Dermis microvascular lymphatic vessel endothelial cell (primary cell): ENCODE measurements around the gene GTF2IRD1. TPM values are rescaled to one million over a fixed set of nuclear protein-coding genes. Genes with fewer than 3 reads are reported as not detected.
"Not testable (repeated sequence)": the region's sequence is repeated elsewhere in the genome, so short reads cannot be mapped to it uniquely, and the experiment has no call there.

Source experiments
- DNase-seq, 2 donors: peaks; one replicate each; pipeline versions ENCODE4 v3.0.0 to v3.0.0-alpha.2; 2010; ENCODE audit warnings: low read depth in 2 of 2
- total RNA-seq: library from RNA; depleted of rRNA; stranded (reverse); fragments of >200 nt; gene quantifications from 2 replicates; pipeline ENCODE4 v1.2.1, GENCODE V29; 2014

Gene GTF2IRD1
- total RNA-seq, 1 donor from 2014 or later, result 4.1 TPM

DNA sequence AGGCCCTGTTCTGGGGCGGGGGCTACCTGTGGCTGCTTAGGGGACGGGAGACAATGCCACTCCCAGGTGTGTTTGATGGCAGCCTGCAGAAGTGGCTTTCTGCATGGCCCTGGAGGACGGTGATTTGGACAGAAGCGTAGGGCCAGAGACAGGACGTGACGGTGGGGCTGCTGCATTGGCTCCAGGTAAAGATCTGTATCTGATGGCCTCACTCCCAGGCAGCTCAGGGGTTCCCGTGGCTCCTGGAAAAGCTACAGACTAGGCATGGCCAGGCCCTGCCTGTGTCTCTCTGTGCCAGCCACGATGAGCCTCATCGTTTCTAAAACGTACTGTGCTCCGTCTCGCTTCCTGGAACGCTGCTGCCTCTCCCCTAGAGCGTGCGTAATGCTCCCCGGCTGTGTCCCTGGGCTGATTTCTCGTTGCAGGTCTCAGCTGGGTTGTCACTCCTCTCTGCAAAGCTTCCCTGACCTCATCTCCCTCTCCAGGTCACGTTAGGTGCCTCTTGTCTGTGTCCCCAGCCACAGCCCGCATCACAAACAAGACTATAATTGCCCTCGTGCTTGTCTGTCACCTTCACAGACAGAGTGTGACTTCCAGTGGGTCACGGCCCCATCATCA is 12.6 kb downstream of the GTF2IRD1 start:
- DNase-seq, result no peak

DNA sequence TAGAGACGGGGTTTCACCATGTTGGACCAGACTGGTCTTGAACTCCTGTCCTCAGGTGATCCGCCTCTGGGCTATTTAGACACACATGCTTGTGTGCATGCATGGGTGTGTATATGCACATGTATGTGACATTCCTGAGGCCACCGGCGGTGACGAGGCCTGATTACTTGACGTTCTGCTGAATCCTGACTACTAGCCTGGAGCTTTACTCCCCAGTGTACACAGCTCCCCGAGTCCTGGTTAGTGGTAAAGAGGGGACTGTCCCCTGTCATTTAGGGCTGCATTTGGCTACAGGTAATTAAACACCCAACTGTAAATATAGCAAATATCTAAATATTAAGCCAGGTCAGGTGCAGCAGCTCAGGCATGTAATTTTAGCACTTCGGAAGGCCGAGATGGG is 14.2 kb downstream of the GTF2IRD1 start:
- DNase-seq, result no peak

DNA sequence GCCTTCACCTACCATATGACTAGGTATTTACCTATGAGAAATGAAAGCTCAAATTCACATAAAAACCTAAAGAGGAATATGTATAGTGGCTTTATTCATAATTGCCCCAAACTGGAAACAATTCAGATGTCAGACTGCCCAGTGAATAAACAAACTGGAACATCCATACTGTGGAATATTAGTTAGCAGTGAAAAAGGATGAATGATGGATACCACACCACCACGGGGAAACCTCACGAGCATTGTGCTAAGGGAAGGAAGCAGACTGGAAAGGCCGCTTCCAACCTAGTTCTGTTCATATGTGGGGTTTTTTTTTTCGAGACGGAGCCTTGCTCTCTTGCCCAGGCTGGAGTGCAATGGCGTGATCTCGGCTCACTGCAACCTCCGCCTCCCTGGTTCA is 16.8 kb downstream of the GTF2IRD1 start:
- no peak for DNase-seq

DNA sequence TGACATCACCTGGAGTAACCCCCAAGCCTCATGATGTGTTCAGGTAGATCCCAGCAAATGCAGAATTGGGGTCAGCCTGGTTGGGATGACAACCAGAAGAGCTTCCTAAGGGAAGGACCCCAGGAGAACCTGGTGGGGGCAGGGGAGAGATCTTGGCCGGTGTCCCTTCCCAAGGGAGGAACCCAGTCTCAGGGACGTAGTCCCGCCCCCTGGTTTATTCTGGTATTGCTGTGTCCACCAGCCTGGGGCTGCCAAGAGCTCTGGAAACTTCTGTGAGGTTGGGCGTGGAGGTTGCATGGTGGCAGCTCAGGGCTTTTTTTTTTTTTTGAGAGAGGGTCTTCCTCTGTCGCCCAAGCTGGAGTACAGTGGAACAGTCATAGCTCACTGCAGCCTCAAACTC is 19.4 kb downstream of the GTF2IRD1 start:
- no peak for DNase-seq

DNA sequence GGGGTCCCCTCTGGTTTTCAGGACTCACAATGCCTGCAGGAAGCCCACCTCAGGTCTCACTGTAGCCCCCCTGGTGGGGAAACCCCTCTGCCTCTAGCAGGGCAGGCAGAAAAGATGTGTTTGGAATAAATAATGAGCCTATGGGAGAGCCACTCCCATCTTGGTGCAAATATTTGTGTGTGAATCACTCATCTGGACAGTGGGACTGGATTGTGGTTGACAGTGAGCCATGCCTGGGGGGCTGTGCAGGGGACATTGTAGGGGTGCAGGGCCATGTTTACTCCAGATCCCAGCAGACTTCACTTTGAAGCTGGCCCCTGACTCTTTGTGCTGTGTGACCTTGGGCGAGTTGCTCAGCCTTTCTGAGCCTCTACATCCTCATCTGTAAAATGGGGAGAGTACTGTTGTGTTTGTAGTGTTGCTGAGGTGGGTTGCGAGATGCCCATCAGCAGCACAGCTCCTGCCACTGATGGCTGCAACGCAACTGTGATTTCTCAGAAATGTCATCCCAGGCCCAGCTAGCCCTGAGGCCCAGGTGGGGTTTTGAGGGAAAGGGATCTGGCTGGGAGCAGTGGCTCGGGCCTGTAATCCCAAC is 20.7 kb downstream of the GTF2IRD1 start:
- no peak for DNase-seq

DNA sequence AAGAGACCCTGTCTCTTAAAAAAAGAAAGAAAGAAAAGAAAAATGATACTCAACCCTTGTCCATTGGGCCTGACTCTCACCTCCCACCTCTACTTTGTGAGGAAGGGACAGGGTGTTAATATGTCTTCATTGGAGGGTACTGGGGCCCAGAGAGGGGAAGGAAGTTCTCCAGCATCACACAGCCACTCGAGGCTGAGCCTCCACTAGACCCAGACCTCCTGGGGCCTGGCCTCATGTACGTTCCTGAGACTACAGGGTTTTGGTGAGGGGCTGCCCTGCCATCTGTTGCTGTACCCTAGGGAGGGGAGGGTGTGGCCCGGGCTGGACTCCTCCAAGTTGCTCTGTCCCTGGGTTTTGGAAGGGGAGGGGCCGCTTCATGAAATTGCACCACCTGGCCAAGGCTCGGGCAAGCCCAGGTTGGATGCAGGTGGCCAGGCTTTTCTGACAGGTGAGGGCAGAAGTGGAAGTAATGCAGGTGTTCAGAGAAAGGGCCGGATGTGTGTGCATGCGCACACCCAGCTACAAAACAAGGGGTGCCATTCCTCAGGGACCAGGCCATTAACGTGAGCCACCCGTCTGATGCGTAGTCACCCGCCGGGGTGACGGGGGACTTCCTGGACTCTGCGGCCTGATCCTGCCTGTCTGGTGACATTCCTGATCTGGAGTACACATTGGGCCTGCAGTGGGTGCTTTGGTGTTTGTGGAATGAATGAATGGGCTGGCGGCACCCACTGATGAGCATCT is 21.7 kb downstream of the GTF2IRD1 start:
- no peak for DNase-seq

DNA sequence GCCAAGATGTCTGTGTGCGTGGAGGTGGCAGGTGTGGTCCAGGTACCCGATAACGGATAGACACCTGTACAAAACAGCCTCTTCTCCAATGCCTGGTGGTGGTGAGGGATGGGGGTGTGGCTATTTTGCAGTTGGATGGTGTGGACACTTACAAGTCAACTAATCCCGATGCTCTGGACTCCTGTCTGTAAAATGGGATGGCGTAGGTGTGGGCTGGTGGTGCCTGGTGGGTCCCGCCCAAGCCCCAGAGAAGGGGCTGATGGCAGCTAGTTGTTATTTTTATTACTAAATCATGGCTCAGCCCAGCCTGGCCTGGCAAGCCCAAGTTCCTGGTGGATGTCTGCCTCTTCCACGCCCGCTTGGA is 22.3 kb downstream of the GTF2IRD1 start:
- DNase-seq, result no peak

DNA sequence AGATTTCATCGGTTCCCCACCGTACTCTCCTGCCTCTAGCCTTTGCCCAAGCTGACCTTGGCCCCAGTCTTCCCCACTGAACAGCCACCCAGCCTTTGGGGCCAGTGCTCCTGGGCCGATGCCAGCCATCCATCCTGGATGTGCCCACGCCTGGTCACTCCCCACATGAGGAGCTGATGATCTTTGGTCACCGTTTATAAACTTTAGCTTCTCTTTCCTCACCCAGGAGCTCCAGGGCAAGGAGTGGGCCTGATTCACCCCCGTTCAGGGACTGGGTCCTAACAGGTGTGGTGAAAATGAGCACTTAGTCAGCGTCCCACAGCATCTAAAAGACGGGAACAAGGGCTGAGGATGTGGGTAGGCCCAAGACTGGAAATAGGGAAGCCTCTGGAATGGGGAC is 22.9 kb downstream of the GTF2IRD1 start:
- DNase-seq, result no peak

DNA sequence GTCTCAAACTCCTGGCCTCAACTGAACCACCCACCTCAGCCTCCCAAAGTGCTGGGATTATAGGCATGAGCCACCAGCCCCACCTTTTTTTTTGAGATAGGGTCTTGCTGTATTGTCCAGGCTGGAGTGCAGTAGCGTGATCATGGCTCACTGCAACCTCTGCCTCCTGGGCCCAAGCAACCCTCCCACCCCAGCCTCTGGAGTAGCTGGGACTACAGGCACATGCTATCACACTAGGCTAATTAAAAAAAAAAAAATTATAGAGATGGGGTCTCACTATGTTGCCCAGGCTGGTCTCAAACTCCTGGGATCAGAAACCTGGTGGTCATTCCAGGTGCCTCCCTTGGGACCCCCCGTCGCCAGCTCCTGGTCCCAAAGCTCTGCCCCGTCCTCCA is 25.0 kb downstream of the GTF2IRD1 start:
- DNase-seq, result no peak

DNA sequence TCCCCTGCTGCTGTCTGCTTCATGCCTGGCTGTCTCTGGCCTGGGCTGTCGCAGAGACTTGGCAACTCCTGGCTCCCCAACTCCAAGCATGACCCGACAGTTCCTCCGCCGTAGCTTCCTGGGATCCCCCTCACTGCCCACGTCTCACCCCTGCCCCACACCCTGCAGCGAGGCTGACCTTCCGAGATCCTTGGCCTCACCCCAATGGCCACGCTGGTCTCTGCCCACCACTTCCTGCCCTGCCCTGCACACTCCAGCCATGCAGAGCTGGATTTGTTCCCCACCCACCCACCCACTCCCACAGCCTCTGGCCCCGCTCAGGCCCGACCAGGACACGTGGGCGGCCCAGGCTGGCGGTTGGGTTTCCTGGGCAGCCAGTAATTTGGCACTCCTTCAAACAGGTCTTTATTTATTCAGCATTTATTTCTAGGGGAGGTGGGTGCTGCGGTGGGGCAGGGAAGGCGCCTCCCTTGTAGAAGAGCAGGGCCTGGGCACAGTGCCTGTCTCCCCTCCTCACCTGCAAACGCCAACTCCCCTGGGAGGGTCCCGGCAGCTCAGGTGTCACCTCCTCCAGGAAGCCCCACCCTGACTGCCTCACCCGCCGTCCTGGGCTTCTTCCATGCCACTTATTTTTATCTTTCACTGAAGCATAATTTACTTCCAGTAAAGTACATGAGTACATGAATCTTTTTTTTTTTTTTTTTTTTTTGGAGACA is 25.5 kb downstream of the GTF2IRD1 start:
- DNase-seq, result peak in 1 of 2 donors; percentile 22

DNA sequence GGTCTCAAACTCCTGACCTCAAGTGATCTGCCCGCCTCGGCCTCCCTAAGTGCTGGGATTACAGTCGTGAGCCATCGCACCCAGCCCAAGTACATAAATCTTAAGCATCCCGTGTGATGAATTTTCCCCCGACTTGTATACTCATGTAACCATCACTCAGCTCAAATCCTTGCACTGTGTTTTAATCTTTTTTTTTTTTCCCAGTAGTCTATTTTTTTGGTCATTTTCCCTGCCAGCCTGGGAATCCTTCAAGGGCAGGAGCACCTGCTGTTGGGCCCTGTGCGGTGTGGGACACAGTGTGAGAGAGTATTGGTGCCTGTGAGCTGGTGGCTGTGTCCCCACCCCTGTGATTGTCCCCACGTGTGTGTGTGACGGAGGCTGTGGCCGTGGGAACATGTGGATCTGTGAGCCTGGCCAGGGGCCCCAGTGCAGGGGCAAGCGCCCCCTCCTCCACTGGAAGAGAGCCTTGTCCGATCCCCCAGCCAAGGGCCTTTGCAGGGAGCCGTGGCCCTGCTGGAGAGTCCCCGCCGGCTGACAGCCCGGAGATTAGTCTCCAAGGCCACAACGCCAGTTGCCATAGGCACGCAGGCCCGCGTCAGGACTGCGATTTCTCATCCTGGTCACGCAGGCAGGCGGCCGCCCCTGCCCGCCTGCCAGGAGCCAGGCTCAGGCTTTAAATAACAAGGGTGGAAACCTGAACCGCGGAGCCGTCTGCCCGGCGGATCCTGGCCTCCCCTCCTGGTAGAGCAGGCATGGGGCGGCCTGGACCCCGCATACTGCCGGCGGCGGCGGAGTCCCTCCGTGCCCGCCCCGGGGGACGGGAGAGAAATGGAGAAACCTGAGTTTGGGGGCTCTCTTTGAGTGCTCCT is 26.5 kb downstream of the GTF2IRD1 start:
- DNase-seq, result peak; percentile 61 to 87

DNA sequence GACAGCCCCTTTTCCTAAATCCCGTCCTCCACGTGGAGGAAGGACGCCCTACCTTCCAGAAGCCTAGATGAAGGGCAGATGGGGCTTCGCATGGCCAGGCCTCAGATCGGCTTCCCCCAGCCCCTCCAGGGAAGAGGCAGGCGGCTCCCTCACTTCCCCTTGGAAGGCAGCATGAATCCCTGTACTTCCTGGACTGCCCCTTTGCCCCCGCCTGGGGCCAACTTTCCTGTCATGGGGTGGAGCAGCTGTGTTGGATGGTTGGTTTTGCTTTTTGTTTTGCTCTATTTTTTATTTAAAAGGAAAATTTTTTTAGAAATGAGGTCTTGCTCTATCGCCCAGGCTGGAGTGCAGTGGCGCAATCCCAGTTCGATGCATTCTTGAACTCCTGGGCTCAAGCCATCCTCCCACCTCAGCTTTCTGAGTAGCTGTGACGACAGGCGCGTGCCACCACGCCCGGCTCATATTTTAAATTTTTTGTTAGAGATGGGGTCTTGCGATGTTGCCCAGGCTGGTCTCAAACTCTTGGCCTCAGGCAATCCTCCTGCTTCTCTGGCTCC is 27.2 kb downstream of the GTF2IRD1 start:
- DNase-seq, result peak; percentile 59 to 72

DNA sequence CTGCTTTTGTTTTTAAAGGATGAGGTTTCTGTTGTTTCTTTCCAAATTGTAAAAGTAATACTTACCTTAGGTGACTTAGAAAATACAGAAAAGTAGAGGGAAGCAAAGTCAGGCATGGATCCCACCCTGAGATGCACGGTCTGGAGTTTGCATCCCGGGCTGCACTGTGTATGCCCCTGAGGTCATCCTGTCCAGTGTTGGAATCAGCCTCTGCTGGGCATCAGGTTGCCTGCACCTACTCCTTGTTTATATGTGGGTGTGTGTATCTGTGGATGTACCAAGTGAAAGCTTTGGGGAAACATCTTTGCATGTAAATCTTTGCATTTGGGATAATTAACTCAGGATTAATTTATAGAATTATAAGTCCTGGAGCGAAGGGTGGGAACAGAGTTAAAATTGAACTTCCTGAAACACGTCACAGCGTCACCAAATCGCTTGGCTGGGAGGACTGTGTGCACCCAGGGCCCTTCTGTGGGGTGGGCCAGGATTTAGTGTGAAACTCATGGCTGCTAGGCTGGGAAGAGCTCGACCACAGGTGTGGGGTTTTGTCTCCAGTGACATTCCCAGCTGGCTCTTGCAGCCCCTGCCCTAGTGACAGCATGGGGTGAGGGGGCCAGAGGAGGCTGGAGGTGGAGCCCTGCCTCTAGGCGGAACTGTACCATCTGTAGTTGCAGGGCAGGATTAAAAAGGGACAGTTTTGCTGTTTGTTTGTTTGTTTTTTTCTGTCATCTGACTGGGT is 27.9 kb downstream of the GTF2IRD1 start:
- peak in 1 of 2 donors; percentile 8 for DNase-seq

DNA sequence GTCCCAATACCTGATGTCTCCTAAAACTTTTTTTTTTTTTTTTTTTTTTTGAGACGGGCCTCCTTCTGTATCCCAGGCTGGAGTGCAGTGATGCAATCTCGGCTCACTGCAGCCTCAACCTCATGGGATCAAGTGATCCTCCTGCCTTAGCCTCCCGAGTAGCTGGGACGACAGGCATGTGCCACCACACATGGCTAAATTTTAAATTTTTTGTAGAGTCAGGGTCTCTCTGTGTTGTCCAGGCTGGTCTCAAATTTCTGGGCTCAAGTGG is 28.4 kb downstream of the GTF2IRD1 start:
- no peak for DNase-seq

DNA sequence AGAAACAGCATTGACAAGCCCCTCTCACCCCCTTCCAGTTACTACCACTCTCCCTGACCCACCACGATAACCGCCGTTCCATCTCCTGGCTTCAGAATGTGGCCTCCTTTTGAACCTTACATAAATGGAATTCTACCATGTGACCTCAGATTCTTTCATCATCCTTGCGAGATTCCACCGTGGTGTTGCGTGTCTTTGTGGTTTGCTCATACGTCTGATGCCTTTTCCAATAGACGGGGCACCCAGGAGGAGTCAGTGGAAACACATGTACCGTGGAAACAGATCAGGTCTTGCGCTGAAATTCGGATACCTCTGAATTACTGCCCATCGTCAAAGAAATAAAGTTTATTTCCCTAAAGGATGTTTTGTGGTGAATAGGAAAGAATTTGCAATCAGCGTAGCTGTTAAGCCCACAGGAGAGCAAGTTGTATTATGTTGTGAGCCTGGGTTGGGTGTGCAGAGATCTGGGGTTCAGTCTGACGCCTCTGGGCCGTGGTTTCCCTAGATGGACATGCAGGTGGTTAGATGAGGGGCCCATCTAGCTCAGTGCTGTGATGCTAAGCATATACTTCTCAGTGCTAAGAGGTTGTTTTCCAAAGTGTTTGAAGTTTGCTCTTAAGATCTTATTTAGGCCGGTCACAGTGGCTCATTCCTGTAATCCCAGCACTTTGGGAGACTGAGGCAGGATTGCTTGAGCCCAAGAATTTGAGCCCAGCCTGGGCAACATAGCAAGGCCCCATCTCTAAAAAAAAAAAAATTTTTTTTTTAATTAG is 29.1 kb downstream of the GTF2IRD1 start:
- DNase-seq, result no peak

DNA sequence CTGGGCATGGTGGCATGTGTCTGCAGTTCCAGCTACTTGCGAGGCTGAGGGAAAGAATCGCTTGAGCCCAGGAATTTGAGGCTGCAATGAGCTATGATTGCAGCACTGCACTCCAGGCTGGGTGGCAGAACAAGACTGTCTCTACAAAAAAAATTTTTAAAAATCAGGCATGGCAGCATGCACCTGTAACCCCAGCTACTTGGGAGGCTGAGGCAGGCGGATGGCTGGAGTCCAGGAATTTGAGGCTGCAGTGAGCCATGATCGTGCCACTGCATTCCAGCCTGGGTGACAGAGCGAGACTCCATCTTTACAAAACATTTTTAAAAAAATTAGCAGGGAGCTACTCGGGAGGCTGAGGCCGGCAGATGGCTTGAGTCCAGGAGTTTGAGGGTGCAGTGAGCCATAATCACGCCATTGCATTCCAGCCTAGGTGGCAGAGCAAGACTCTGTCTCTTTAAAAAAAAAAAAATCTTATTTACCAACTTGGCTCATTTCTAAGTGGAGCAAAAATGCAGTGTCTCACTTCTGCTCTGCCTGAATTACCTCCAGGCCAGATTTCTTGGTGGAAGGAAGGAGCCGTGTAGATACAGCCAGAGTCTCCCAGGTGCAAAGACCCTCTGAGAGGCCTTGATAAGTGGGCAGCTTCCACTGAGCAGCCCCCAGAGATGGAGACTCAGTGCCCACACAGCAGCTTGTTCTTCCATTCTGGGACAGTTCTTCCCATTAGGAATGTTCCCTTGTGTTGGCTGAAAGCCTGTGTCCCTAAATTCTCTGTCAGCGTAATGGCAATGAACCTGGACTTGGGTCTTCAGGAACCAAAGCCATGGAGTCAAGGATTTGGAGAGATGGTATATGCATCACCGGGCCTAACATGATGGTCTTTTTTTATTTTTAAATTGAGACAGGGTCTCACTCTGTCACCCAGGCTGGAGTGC is 30.0 kb downstream of the GTF2IRD1 start:
- DNase-seq, result no peak

DNA sequence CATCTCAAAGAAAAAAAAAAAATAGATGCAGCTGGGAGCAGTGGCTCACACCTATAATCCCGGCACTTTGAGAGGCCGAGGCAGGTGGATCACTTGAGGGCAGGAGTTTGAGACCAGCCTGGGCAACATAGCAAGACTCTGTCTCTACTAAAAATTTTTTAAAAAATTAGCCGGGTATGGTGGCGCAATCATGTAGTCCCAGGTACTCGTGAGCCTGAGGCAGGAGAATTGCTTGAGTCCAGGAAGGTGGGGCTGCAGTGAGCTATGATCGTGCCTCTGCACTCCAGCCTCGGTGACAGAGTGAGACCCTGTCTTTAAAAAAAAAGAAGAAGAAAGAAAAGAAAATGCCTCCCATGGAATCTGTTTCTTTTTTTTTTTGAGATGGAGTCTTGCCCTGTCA is 31.9 kb downstream of the GTF2IRD1 start:
- no peak for DNase-seq

DNA sequence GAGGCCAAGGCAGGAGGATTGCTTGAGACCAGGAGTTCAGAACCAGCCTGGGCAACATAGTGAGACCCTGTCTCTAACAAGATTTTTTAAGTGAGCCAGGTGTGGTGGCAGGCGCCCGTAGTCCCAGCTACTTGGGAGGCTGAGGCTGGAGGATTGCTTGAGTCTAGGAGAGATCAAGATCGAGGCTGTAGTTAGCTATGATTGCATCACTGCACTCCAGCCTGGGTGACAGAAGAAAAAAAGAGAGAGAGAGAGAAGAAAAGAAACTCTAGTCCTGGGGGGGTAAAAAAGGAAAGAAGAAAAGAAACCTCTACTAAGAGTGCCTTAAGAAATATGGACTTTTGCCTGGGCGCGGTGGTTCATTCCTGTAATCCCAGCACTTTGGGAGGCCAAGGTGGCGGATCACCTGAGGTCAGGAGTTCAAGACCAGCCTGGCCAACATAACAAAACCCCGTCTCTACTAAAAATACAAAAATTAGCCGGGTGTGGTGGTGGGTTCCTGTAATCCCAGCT is 34.9 kb downstream of the GTF2IRD1 start:
- DNase-seq, result not testable (repeated sequence)
